IgD-negative memory B cell (primary cell): ENCODE data around the gene GRK6. TPM values are rescaled to one million over a fixed set of nuclear protein-coding genes. Genes with fewer than 3 reads are reported as not detected.

Source experiments
- H3K27ac Mint-ChIP-seq, 3 donors: one replicate each; pipeline ENCODE4 v1.8.0; 2020 to 2022; ENCODE audit warnings: mild to moderate bottlenecking in 3 of 3, mixed read lengths in 3 of 3, moderate library complexity in 1 of 3
- H3K27me3 Mint-ChIP-seq: one replicate; pipeline ENCODE4 v1.8.0; 2021; ENCODE audit warnings: mixed read lengths
- H3K36me3 Mint-ChIP-seq: one replicate; pipeline ENCODE4 v1.8.0; 2020; ENCODE audit warnings: mild to moderate bottlenecking, mixed read lengths
- H3K4me1 Mint-ChIP-seq, 3 donors: one replicate each; pipeline ENCODE4 v1.8.0; 2020 to 2022; ENCODE audit warnings: mixed read lengths in 3 of 3, mild to moderate bottlenecking in 1 of 3
- H3K4me3 Mint-ChIP-seq, 4 donors: one replicate each; pipeline ENCODE4 v1.8.0; 2020 to 2022; ENCODE audit warnings: mild to moderate bottlenecking in 4 of 4, mixed read lengths in 4 of 4, moderate library complexity in 3 of 4
- H3K9me3 Mint-ChIP-seq, 3 donors: one replicate each; pipeline ENCODE4 v1.8.0; 2020 to 2021; ENCODE audit warnings: mixed read lengths in 3 of 3, mild to moderate bottlenecking in 1 of 3
- polyA plus RNA-seq: library from polyadenylated mRNA; unstranded; fragments of 300-500 nt; fragmentation: Illumina TruSeq; gene quantifications from one replicate; pipeline ENCODE4 v1.2.3, GENCODE V29; 2021

GRK6 gene
- polyA plus RNA-seq, 1 donor from 2014 or later, result 107 TPM

DNA sequence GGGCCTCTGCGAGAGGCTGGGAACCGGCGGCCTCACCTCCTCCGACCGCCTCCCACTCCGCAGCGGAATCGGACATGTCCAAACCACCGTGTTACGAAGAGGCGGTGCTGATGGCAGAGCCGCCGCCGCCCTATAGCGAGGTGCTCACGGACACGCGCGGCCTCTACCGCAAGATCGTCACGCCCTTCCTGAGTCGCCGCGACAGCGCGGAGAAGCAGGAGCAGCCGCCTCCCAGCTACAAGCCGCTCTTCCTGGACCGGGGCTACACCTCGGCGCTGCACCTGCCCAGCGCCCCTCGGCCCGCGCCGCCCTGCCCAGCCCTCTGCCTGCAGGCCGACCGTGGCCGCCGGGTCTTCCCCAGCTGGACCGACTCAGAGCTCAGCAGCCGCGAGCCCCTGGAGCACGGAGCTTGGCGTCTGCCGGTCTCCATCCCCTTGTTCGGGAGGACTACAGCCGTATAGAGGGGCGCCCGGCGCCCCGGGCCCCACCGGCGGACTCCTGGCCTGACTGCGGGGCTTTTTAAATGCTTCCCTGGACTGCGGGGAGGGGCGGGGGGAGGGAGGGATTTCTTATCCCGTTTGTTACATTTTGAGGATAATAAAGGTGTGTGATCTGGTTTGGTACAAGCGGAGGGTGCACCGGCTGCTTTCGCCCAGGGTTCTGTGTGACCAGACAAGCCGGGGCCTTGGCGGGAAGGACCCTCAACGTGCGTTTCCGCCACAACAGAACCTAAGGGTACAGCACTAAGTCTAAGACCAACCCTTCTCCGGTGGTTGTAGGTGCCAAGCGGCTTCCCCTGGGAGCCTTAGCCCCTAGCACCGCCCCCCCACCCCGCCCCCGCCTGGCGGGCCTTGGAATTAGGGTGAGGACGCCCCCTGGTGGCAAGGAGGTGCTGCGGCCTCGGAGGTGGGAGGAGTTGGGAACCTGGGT, 29.4 kb downstream of the GRK6 start:
- Mint-ChIP-seq H3K4me1 (peaks cover 11 to 24% (median 14%) of the 10 kb centered on the region in 3 donors), H3K27me3 (no peaks in the 10 kb centered on the region), H3K9me3 (no peaks in the 10 kb centered on the region), H3K4me3 (peak overlapping the region; percentile 86 to 98 (median 96)), H3K36me3 (no peaks in the 10 kb centered on the region), H3K27ac (peak overlapping the region; percentile 94 to 100 (median 97))

DNA sequence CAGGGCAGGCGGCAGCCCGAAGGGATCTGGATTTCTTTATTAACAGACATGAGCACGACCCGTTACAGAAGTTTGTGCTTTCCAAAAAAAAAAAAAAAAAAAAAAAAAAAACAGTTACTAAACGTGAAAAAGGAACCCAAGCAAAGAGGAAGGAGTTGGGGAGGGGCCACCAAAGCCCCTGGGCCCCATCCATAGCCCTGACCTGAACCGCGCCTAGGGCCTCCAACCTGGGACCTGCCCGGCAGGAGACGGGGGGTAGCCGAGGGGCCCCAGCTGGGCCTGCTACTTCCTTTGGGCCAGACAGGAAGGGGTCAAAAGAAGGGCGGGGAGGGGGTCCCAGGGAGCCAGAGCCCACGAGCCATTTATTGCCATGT, 30.1 kb downstream of the GRK6 start:
- H3K9me3 Mint-ChIP-seq, result no peaks in the 10 kb centered on the region
- no peaks in the 10 kb centered on the region for H3K27me3 Mint-ChIP-seq
- H3K4me3 Mint-ChIP-seq, result peak overlapping the region in 2 of 4 donors; percentile 94 to 98
- H3K4me1 Mint-ChIP-seq, result peaks cover 9 to 24% (median 14%) of the 10 kb centered on the region in 3 donors
- peak overlapping the region; percentile 84 to 100 (median 97) for H3K27ac Mint-ChIP-seq
- no peaks in the 10 kb centered on the region for H3K36me3 Mint-ChIP-seq

DNA sequence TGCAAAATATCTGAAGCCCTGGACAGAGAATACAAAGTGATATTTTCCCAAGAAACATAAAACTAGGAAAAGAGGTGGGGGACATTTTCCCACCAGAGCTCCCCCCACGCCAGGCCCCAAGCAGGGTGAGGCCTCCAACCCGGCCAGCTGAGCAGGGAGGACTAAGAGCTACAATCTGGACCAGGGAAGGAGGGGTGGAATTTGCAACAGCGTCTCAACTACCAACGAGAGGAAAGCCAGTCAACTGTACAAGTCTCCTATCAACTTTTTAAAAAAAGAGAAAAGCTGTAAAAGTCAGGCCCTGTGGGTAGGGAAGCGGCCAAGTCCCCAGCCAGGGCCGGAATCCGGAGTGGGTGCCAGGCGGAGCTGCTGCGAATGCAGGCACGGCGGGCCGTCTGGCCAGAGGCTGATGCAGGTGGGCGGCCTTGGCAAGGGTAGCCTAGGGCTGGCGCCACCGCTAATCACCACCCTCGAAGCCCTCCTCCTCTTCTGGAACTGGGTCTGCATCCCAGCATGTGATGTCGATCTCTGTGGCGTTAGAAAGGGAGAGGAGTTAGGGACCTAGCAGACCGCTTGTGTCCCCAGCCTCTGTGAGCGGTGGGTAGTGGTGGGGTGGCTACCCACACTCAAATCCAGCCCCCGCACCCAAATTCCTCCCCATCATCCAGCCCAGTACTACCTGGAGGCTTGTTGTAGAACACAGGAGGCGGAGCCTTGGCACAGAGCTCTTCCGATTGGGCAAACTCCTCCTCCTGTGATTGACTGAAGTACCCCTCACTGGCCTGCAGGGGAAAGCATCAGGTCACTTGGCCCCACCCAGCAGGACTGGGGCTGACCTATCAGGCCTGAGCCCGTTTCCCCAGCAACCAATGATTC, 30.7 kb downstream of the GRK6 start:
- no peaks in the 10 kb centered on the region for H3K36me3 Mint-ChIP-seq
- no peaks in the 10 kb centered on the region for H3K9me3 Mint-ChIP-seq
- peak overlapping the region in 3 of 4 donors; percentile 55 to 94 (median 63) for H3K4me3 Mint-ChIP-seq
- peak overlapping the region in 2 of 3 donors; percentile 92 to 100 for H3K27ac Mint-ChIP-seq
- H3K4me1 Mint-ChIP-seq, result peaks cover 9 to 18% (median 14%) of the 10 kb centered on the region in 3 donors
- no peaks in the 10 kb centered on the region for H3K27me3 Mint-ChIP-seq

DNA sequence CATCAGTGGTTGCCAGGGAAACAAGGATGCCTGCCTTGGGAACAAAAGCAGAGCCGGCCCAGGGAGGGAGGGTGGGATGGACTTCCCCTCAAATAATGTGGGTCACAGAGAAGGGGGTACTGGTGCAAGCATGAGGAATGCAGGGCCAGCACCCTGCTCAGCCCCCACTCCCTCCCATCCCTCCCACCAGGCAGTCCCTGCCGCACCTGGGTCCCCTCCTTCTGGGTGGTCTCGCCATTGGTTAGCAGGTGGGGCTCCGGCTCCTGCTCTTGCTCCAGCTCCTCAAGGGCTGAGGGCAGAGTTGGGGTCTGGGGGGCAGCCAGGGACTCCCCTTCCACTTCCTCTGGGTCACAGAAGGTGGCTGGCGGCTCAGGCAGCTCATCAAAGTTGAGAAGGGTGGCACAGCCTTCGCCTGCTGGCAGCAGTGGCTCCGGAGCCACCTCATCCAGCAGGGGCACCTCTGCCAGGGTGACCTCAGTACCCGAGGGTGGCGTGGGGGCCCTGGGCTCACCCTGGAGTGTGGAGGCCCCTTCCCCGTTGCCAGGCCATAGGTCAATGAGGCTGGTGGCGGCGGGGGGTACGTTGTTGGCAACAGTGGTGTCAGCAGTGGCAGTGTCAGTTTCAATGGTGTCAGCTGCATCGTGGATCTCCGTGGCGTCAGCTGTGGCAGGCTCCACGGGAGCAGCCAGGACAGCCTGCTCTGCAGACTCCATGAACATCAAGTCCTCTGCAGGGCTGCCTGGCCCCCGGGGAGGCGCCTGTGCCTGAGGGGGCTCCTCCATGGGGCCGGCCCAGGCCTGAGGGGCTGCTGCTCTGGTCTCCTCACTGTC, 31.6 kb downstream of the GRK6 start:
- peak overlapping the region in 2 of 3 donors; percentile 92 to 100 for H3K27ac Mint-ChIP-seq
- no peaks in the 10 kb centered on the region for H3K9me3 Mint-ChIP-seq
- H3K4me1 Mint-ChIP-seq, result peaks cover 9 to 14% (median 13%) of the 10 kb centered on the region in 3 donors
- H3K4me3 Mint-ChIP-seq, result peak overlapping the region in 1 of 4 donors; percentile 94
- H3K27me3 Mint-ChIP-seq, result peaks cover 2% of the 10 kb centered on the region
- no peaks in the 10 kb centered on the region for H3K36me3 Mint-ChIP-seq

DNA sequence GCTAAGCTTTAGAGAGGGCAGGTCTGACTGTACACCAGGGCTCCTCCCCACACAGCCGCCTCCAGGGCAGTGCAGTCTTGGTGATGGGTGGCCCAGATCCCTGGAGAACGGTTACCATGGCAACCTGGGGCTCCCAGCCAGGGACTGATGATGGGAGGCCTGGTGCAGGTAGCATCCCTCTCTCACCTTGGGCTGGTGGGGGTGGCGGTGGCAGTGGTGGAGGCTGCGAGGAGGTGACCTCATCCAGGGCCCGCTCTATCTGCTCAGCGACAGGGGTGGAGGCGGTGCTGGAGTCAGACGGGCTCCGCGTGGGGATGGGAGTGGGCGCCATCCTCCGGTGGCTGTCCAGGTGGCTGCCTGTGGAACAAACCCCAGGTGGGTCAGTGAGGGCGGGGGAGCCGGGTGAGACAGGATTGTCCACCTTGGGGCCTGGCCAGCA, 32.5 kb downstream of the GRK6 start:
- H3K36me3 Mint-ChIP-seq, result no peaks in the 10 kb centered on the region
- H3K9me3 Mint-ChIP-seq, result no peaks in the 10 kb centered on the region
- no peak overlapping the region for H3K27ac Mint-ChIP-seq
- H3K27me3 Mint-ChIP-seq, result peaks cover 2% of the 10 kb centered on the region
- H3K4me3 Mint-ChIP-seq, result no peak overlapping the region
- H3K4me1 Mint-ChIP-seq, result peaks cover 6 to 7% (median 6%) of the 10 kb centered on the region in 3 donors

DNA sequence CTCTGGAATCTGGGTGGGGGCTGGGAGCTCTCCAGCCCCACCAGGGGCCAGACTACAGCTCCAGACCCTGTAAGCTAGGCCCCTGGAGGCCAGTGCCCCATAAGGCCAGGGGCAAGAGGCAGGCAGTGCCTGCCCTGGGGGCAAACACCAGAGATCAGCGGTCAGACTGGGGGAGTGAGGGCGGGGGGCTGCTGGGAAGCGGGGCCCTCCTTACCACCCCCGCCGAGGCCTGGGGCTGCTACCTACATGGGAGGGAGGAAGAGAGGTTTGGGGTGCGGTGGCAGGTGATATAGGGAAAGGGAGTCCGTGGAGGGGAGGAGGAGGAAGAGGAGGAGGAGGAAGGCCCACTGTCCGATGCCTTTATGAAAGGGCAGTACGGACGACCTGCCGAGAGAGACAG, 32.9 kb downstream of the GRK6 start:
- H3K27ac Mint-ChIP-seq, result no peak overlapping the region
- H3K27me3 Mint-ChIP-seq, result peaks cover 2% of the 10 kb centered on the region
- H3K36me3 Mint-ChIP-seq, result no peaks in the 10 kb centered on the region
- H3K4me1 Mint-ChIP-seq, result peaks cover 4 to 6% (median 5%) of the 10 kb centered on the region in 3 donors
- no peak overlapping the region for H3K4me3 Mint-ChIP-seq
- no peaks in the 10 kb centered on the region for H3K9me3 Mint-ChIP-seq

DNA sequence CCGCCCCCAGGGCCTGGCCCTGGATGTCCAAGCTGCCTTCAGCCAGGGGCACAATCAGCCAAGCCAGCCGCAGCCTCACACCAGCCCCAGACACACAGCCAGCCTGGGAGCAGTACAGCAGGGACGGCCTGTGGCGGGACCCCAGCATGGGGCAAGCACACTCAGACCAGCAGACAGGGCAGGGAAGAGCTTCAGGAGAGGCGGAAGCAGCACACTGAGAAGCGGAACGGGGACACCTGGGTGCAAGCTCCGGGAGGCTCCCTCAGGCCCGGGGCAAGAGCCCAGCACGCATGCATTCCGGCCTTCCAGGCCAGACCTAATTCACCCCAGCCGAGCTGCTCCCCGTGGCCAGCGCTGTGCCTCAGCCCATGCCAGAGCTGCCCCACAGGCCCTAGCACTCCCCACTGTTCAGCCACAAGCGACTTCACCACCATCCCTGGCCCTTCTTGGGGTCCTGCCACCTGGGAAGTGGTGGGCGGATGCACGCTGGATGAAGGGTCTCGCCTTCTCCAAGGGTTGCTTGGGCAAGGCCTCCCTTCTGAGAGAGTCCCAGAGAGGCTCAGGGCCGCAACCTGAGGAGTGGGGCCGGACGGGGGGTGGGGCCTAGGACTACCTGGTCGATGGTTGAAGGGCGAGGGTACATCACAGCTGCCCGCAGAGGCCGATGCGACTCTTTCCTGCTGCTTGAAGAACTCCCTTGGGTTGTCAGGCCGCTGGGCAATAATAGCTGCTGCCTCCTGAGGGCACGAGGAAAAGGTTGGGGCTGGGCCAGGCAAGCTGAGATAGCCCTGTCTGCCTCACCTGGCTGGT, 33.5 kb downstream of the GRK6 start:
- Mint-ChIP-seq H3K4me1 (peaks cover 4 to 6% (median 5%) of the 10 kb centered on the region in 3 donors), H3K27ac (peak overlapping the region in 1 of 3 donors; percentile 88), H3K27me3 (peaks cover 2% of the 10 kb centered on the region), H3K4me3 (no peak overlapping the region), H3K9me3 (no peaks in the 10 kb centered on the region), H3K36me3 (no peaks in the 10 kb centered on the region)

DNA sequence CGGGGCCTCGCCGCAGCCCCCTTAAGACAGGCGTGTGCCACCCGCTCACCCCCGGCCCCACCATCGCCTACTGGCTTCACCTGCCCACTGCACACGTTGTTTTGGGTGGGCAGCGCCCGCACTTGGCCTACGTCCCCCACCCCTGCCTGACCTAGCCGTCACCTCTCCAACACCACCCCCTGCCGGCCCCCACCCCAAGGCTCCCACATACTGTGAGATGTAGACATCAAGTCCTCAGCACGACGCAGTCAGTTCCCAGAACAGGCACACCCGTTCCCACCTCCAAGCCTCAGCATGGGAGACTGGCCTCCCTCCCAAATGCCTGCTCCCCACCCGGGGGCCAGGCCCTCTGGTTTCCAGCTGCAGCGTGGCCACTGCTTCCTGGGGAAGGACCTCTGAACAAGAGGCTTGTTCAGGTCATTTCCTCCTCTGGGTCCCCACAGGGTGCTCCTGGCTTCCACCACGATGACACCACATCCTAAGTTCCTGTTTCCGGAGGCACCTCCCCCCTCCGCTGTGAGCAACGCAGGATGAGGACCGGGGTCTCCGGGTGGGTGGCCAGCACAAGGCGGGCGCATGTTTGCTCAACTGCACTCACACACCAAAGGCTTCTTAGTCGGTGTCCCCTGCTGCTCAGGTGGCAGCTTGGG, 35.7 kb downstream of the GRK6 start:
- Mint-ChIP-seq H3K4me1 (peaks cover 3 to 4% (median 3%) of the 10 kb centered on the region in 3 donors), H3K4me3 (peak overlapping the region in 1 of 4 donors; percentile 71), H3K36me3 (no peaks in the 10 kb centered on the region), H3K27ac (no peak overlapping the region), H3K9me3 (peaks cover 0 to 2% (median 0%) of the 10 kb centered on the region in 3 donors), H3K27me3 (peaks cover 2% of the 10 kb centered on the region)

DNA sequence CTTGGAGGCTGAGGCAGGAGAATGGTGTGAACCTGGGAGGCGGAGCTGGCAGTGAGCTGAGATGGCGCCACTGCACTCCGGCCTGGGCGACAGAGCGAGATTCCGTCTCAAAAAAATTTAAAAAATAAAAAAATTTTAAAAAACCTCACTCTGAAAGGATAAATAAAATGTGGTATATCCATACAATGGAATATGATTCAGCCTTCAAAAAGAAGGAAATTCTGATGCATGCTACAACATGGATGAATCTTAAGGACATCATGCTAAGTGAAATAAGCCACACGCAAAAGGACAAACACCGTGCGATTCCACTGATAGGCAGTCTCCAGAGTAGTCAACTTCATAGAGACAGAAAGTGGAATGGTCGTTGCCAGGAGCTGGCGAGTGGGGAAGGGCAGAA, 38.6 kb downstream of the GRK6 start:
- Mint-ChIP-seq H3K27ac (no peak overlapping the region), H3K36me3 (no peaks in the 10 kb centered on the region), H3K4me1 (no peaks in the 10 kb centered on the region), H3K4me3 (no peak overlapping the region), H3K27me3 (peaks cover 2% of the 10 kb centered on the region), H3K9me3 (peaks cover 0 to 2% (median 0%) of the 10 kb centered on the region in 3 donors)

DNA sequence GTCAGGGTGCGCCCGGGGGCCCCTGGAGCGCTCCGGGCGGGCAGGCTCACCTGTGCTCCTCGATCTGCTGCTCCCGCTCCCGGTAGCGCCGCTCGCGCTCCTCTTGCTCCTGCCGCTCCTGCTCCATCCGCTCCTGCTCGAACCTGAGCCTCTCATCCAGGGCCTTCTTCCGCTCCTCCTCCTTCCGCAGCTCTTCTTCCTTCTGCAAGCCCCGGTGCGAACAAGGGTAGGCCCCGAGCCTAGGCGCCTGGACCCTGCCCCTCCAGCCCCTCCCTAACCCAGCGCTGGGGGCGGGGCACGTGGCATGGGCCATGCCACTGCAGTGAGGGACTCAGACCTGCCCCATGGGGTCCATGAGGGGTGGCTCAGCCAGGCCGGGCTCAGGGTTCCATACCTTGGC, 40.4 kb downstream of the GRK6 start:
- H3K4me1 Mint-ChIP-seq, result no peaks in the 10 kb centered on the region
- H3K27ac Mint-ChIP-seq, result no peak overlapping the region
- H3K36me3 Mint-ChIP-seq, result no peaks in the 10 kb centered on the region
- peaks cover 2% of the 10 kb centered on the region for H3K27me3 Mint-ChIP-seq
- no peak overlapping the region for H3K4me3 Mint-ChIP-seq
- peaks cover 0 to 2% (median 0%) of the 10 kb centered on the region in 3 donors for H3K9me3 Mint-ChIP-seq

DNA sequence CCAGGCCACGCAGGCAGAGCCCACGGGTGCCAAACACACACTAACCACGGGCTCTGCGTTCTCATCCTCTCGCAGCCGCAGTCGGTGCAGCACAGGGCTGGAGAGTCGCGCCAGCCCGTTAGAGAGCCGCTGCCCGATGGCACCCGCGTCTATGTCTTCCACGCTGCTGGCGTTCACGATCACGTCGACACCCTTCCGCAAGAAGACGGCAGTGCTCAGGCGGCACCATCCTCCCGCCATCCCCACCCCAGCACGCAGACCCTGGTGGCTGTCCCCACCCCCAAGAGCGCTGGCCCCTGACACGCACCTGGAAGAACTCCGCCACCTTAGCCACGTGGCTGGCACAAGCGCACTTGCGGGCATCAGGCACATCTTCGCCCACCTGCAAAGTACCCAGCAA, 41.0 kb downstream of the GRK6 start:
- H3K36me3 Mint-ChIP-seq, result no peaks in the 10 kb centered on the region
- H3K4me1 Mint-ChIP-seq, result no peaks in the 10 kb centered on the region
- H3K4me3 Mint-ChIP-seq, result no peak overlapping the region
- no peak overlapping the region for H3K27ac Mint-ChIP-seq
- peaks cover 2% of the 10 kb centered on the region for H3K27me3 Mint-ChIP-seq
- peaks cover 0 to 2% (median 0%) of the 10 kb centered on the region in 3 donors for H3K9me3 Mint-ChIP-seq

DNA sequence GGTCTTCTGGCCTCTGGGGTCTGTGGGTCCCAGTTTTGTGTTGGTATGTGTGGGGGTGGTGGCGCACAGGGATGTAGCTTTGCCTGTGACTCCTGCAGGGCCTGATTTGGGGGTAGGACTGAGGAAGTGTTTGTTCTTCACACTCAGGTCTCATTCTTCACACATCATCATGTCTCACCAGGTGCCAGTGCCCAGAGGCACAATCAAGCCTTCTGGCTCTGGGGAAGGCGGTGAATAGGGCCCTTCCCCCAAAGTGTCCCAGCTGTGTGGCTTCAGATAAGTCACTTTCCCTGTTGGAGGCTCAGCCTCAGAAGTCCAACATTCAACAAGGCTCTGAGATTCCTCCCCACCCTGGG, 41.8 kb downstream of the GRK6 start:
- H3K4me3 Mint-ChIP-seq, result no peak overlapping the region
- peak overlapping the region in 1 of 3 donors; percentile 50 for H3K27ac Mint-ChIP-seq
- peaks cover 0 to 2% (median 0%) of the 10 kb centered on the region in 3 donors for H3K9me3 Mint-ChIP-seq
- H3K4me1 Mint-ChIP-seq, result no peaks in the 10 kb centered on the region
- no peaks in the 10 kb centered on the region for H3K27me3 Mint-ChIP-seq
- no peaks in the 10 kb centered on the region for H3K36me3 Mint-ChIP-seq
